IgD-negative memory B cell (primary cell): ENCODE results near the gene ANKRD34A. TPM values are rescaled to one million over a fixed set of nuclear protein-coding genes. Genes with fewer than 3 reads are reported as not detected.

Experiments used
- H3K27ac Mint-ChIP-seq, 3 donors: one replicate each; pipeline ENCODE4 v1.8.0; 2020 to 2022; ENCODE audit warnings: mild to moderate bottlenecking in 3 of 3, mixed read lengths in 3 of 3, moderate library complexity in 1 of 3
- H3K27me3 Mint-ChIP-seq: one replicate; pipeline ENCODE4 v1.8.0; 2021; ENCODE audit warnings: mixed read lengths
- H3K36me3 Mint-ChIP-seq: one replicate; pipeline ENCODE4 v1.8.0; 2020; ENCODE audit warnings: mild to moderate bottlenecking, mixed read lengths
- H3K4me1 Mint-ChIP-seq, 3 donors: one replicate each; pipeline ENCODE4 v1.8.0; 2020 to 2022; ENCODE audit warnings: mixed read lengths in 3 of 3, mild to moderate bottlenecking in 1 of 3
- H3K4me3 Mint-ChIP-seq, 4 donors: one replicate each; pipeline ENCODE4 v1.8.0; 2020 to 2022; ENCODE audit warnings: mild to moderate bottlenecking in 4 of 4, mixed read lengths in 4 of 4, moderate library complexity in 3 of 4
- H3K9me3 Mint-ChIP-seq, 3 donors: one replicate each; pipeline ENCODE4 v1.8.0; 2020 to 2021; ENCODE audit warnings: mixed read lengths in 3 of 3, mild to moderate bottlenecking in 1 of 3
- polyA plus RNA-seq: library from polyadenylated mRNA; unstranded; fragments of 300-500 nt; fragmentation: Illumina TruSeq; gene quantifications from one replicate; pipeline ENCODE4 v1.2.3, GENCODE V29; 2021

ANKRD34A gene
- polyA plus RNA-seq, 1 donor from 2014 or later: 0.64 TPM

DNA sequence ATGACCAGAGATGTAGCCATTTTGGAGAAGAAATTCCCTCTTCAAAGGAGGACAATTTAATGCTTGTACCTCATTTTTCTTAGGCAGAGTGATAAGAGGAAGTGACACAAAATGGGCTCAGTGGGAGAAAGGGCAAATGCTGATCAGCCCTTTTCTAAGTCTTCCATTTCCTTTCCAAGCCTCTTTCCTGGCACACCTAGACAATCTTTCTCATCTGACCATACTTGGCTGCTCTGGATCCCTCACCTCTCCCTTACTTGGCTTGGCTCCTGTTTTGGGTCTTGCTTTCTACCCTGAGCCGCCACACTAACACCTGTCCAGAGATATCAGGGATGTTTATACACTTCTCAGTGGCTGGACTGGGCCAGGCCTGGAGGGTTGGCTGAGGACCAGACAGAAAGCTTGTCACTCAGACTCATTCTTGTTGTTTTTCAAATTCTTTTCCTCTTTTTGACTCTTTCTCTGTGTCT is 18.9 kb upstream of the ANKRD34A start:
- peak overlapping the region in 3 of 4 donors; percentile 6 to 43 (median 16) for H3K4me3 Mint-ChIP-seq

GRCh38 chr1:145982010-145982723 is 17.8 kb upstream of the ANKRD34A start:
- Mint-ChIP-seq H3K9me3 (no peaks in the 10 kb centered on the region), H3K36me3 (no peaks in the 10 kb centered on the region), H3K27ac (peak overlapping the region in 1 of 3 donors; percentile 15), H3K4me1 (peaks cover 28 to 46% (median 33%) of the 10 kb centered on the region in 3 donors), H3K4me3 (peak overlapping the region in 3 of 4 donors; percentile 27 to 38 (median 31)), H3K27me3 (no peaks in the 10 kb centered on the region)

More for the DNA sequence above, 18.9 kb upstream of the ANKRD34A start:
- H3K9me3 Mint-ChIP-seq: no peaks in the 10 kb centered on the region
- peak overlapping the region; percentile 36 to 80 (median 65) for H3K27ac Mint-ChIP-seq
- H3K36me3 Mint-ChIP-seq: no peaks in the 10 kb centered on the region
- H3K27me3 Mint-ChIP-seq: no peaks in the 10 kb centered on the region
- H3K4me1 Mint-ChIP-seq: peaks cover 28 to 53% (median 39%) of the 10 kb centered on the region in 3 donors

DNA sequence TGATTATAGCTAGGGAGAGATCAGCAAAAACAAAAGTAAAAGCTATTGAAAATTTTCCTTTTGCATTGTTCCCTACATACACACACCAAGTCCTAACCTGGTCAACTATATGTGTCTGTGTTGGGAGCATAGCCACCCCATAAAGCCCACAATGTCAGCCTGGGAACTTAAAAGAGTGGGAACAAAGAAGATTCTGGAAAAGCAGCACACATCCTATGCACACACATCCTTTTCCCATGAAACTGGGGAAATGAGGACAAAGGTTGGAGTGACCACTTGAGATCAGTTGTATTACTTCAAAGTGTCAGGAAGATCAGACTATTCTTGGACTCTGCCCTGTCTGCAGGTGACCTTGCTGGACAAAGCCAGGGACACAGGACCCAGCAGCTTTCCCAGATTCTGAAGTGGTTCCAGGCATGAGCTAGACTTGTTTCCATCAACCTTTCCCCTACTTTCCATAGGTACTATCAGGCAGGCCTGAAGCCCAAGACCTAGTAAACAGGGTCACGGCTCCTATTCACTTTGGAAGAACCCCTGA is 16.2 kb upstream of the ANKRD34A start:
- H3K4me3 Mint-ChIP-seq: no peak overlapping the region
- H3K27me3 Mint-ChIP-seq: no peaks in the 10 kb centered on the region
- H3K27ac Mint-ChIP-seq: no peak overlapping the region
- no peaks in the 10 kb centered on the region for H3K9me3 Mint-ChIP-seq
- H3K4me1 Mint-ChIP-seq: peaks cover 26 to 37% (median 26%) of the 10 kb centered on the region in 3 donors
- H3K36me3 Mint-ChIP-seq: no peaks in the 10 kb centered on the region

GRCh38 chr1:145979746-145980456 is 15.5 kb upstream of the ANKRD34A start:
- Mint-ChIP-seq H3K4me1 (peaks cover 20 to 31% (median 21%) of the 10 kb centered on the region in 3 donors), H3K27me3 (no peaks in the 10 kb centered on the region), H3K4me3 (no peak overlapping the region), H3K27ac (no peak overlapping the region), H3K36me3 (no peaks in the 10 kb centered on the region), H3K9me3 (no peaks in the 10 kb centered on the region)

GRCh38 chr1:145978854-145979745 is 14.7 kb upstream of the ANKRD34A start:
- H3K4me3 Mint-ChIP-seq: no peak overlapping the region
- H3K9me3 Mint-ChIP-seq: no peaks in the 10 kb centered on the region
- no peaks in the 10 kb centered on the region for H3K36me3 Mint-ChIP-seq
- H3K27ac Mint-ChIP-seq: no peak overlapping the region
- no peaks in the 10 kb centered on the region for H3K27me3 Mint-ChIP-seq
- H3K4me1 Mint-ChIP-seq: peaks cover 13 to 25% (median 15%) of the 10 kb centered on the region in 3 donors

DNA sequence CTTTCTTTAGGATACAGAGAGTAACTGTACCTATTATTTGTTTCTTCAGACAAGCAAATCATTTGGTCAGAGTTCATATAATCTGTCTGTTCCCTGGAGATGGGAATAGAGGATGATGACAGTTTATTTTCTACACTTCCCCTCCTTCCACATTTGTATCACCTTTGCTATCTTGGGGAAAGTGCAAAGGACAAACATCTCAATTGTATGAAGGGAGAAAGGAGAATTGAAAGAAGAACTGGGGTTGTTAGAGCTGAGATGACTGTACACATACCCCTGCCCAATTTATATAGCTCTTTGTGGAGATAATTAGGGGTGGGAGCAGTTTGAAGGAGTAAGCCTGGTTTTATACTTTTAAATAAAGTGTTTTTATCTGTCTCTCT is 14.1 kb upstream of the ANKRD34A start:
- H3K9me3 Mint-ChIP-seq: no peaks in the 10 kb centered on the region
- no peak overlapping the region for H3K27ac Mint-ChIP-seq
- no peak overlapping the region for H3K4me3 Mint-ChIP-seq
- no peaks in the 10 kb centered on the region for H3K27me3 Mint-ChIP-seq
- peaks cover 7 to 20% (median 10%) of the 10 kb centered on the region in 3 donors for H3K4me1 Mint-ChIP-seq
- no peaks in the 10 kb centered on the region for H3K36me3 Mint-ChIP-seq

- H3K9me3 Mint-ChIP-seq: no peaks in the 10 kb centered on the region
Measured at GRCh38 chr1:145977486-145978470, 13.4 kb upstream of the ANKRD34A start.

DNA sequence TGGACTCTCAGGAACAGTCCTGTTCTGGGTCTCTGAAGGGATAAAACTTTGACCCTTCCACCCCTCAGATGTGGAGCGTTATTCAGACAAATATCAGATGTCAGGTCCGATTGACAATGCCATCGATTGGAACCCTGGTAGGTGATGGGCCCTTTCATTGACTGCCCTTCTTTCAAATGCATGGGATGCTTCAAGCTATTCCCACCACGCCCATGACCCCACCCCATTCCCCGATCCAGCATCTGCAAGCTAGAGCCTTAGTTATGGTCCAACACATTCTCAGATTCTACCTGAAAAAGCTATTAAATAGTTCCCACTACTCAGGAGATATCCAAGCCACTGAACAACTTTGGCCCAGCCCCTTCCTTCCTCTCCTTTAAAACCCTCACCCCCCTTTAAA is 12.6 kb upstream of the ANKRD34A start:
- no peaks in the 10 kb centered on the region for H3K36me3 Mint-ChIP-seq
- peaks cover 0 to 10% (median 4%) of the 10 kb centered on the region in 3 donors for H3K4me1 Mint-ChIP-seq
- H3K9me3 Mint-ChIP-seq: no peaks in the 10 kb centered on the region
- H3K27ac Mint-ChIP-seq: peak overlapping the region in 1 of 3 donors; percentile 37
- peak overlapping the region in 1 of 4 donors; percentile 34 for H3K4me3 Mint-ChIP-seq
- no peaks in the 10 kb centered on the region for H3K27me3 Mint-ChIP-seq

More at GRCh38 chr1:145977486-145978470, 13.4 kb upstream of the ANKRD34A start:
- peaks cover 0 to 16% (median 6%) of the 10 kb centered on the region in 3 donors for H3K4me1 Mint-ChIP-seq
- H3K27me3 Mint-ChIP-seq: no peaks in the 10 kb centered on the region
- no peaks in the 10 kb centered on the region for H3K36me3 Mint-ChIP-seq
- H3K27ac Mint-ChIP-seq: no peak overlapping the region
- H3K4me3 Mint-ChIP-seq: no peak overlapping the region

- Mint-ChIP-seq H3K9me3 (no peaks in the 10 kb centered on the region), H3K27ac (no peak overlapping the region), H3K4me1 (peaks cover 0 to 4% (median 3%) of the 10 kb centered on the region in 3 donors), H3K36me3 (no peaks in the 10 kb centered on the region), H3K4me3 (peak overlapping the region in 1 of 4 donors; percentile 55), H3K27me3 (no peaks in the 10 kb centered on the region)
Measured at GRCh38 chr1:145975216-145975615, 10.8 kb upstream of the ANKRD34A start.

- Mint-ChIP-seq H3K36me3 (no peaks in the 10 kb centered on the region), H3K9me3 (no peaks in the 10 kb centered on the region), H3K27me3 (no peaks in the 10 kb centered on the region), H3K4me3 (no peak overlapping the region), H3K4me1 (peaks cover 0 to 6% (median 3%) of the 10 kb centered on the region in 3 donors), H3K27ac (no peak overlapping the region)
Measured at GRCh38 chr1:145974721-145975120, 10.3 kb upstream of the ANKRD34A start.

DNA sequence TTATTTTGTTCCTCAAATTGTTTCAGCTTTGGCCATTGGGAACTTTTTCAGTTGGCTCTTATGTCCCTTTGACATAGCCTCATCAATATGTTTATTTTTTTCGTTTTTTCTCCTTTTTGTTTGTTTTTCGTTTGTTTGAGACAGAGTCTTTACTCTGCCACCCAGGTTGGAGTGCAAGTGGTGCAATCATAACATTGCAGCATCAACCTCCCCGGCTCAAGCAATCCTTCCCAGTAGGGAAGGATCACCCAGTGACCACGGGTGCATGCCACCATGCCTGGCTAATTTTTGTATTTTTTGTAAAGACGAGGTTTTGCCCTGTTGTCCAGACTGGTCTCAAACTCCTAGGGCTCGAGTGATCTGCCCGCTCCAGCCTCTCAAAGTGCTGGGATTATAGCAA is 8.2 kb upstream of the ANKRD34A start:
- H3K27me3 Mint-ChIP-seq: no peaks in the 10 kb centered on the region
- H3K27ac Mint-ChIP-seq: no peak overlapping the region
- peaks cover 5 to 8% (median 5%) of the 10 kb centered on the region in 3 donors for H3K4me1 Mint-ChIP-seq
- no peaks in the 10 kb centered on the region for H3K36me3 Mint-ChIP-seq
- H3K4me3 Mint-ChIP-seq: no peak overlapping the region
- peaks cover 0 to under 1% (median 0%) of the 10 kb centered on the region in 3 donors for H3K9me3 Mint-ChIP-seq

DNA sequence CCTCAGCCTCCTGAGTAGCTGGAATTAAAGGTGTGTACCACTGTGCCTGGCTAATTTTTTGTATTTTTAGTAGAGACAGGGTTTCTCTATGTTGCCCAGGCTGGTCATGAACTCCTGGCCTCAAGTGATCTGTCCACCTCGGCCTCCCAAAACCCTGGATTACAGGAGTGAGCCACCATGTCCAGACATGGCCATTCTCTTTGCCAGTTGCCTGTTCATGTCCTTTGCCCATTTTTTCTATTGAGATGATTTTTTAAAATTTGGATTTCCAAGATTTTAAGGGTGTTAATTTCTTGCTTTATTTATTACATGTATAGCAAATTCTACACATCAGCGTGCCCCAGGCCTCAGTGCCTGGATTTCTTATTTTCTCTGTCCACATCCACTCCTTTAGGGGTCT is 2.9 kb upstream of the ANKRD34A start:
- Mint-ChIP-seq H3K27ac (no peak overlapping the region), H3K9me3 (peaks cover 0 to 2% (median 0%) of the 10 kb centered on the region in 3 donors), H3K36me3 (no peaks in the 10 kb centered on the region), H3K4me1 (peaks cover 23 to 32% (median 30%) of the 10 kb centered on the region in 3 donors), H3K27me3 (peaks cover 1% of the 10 kb centered on the region), H3K4me3 (peak overlapping the region in 2 of 4 donors; percentile 9 to 11)

GRCh38 chr1:145965119-145965744 is 857 bp upstream of the ANKRD34A start:
- no peaks in the 10 kb centered on the region for H3K36me3 Mint-ChIP-seq
- H3K27ac Mint-ChIP-seq: peak overlapping the region; percentile 91 to 98 (median 97)
- H3K4me1 Mint-ChIP-seq: peaks cover 26 to 37% (median 32%) of the 10 kb centered on the region in 3 donors
- H3K9me3 Mint-ChIP-seq: peaks cover 0 to 2% (median 0%) of the 10 kb centered on the region in 3 donors
- H3K27me3 Mint-ChIP-seq: peaks cover 1% of the 10 kb centered on the region
- H3K4me3 Mint-ChIP-seq: peak overlapping the region; percentile 96 to 99 (median 98)
